SJSA1 (cell line): ENCODE measurements around the gene KRR1. TPM values are rescaled to one million over a fixed set of nuclear protein-coding genes. Genes with fewer than 3 reads are reported as not detected.
A peak's percentile ranks its signal among the peaks of the same experiment; 100 is the strongest.
"Not testable (repeated sequence)": the region's sequence is repeated elsewhere in the genome, so short reads cannot be mapped to it uniquely, and the experiment has no call there.

Experiments used
- DNase-seq, 2 experiments: peaks; one replicate each; pipeline ENCODE4 v3.0.0-alpha.2; 2015 to 2020; ENCODE audit warnings: low spot score in 2 of 2, low read depth in 1 of 2
- H3K27ac ChIP-seq: fragments of 250-450 bp; sonication (Bioruptor Pico); 2 replicates; pipeline ENCODE4 v1.5.1; 2020; ENCODE audit warnings: mild to moderate bottlenecking, moderate library complexity
- H3K27me3 ChIP-seq: fragments of 250-450 bp; sonication (Bioruptor Pico); replicated peaks from 2 replicates; pipeline ENCODE4 v1.5.1; 2020; ENCODE audit warnings: mild to moderate bottlenecking, moderate library complexity
- H3K36me3 ChIP-seq: fragments of 250-450 bp; sonication (Bioruptor Pico); 2 replicates; pipeline ENCODE4 v1.5.1; 2020; ENCODE audit warnings: mild to moderate bottlenecking
- H3K4me1 ChIP-seq: fragments of 250-450 bp; sonication (Bioruptor Pico); replicated peaks from 2 replicates; pipeline ENCODE4 v1.6.1; 2021; ENCODE audit warnings: mild to moderate bottlenecking
- H3K4me3 ChIP-seq: fragments of 250-450 bp; sonication (Bioruptor Pico); 2 replicates; pipeline ENCODE4 v1.5.1; 2020; ENCODE audit warnings: mild to moderate bottlenecking
- H3K9me3 ChIP-seq: fragments of 250-450 bp; sonication (Bioruptor Pico); replicated peaks from 2 replicates; pipeline ENCODE4 v1.5.1; 2020; ENCODE audit warnings: mild to moderate bottlenecking
- total RNA-seq: library from RNA; depleted of rRNA; stranded (reverse); fragments of >200 nt; shearing (Covaris generic); gene quantifications from 2 replicates; pipeline ENCODE4 v1.2.3, GENCODE V29; 2014

The KRR1 gene
- total RNA-seq, 1 experiment from 2014 or later: 76.8 TPM

DNA sequence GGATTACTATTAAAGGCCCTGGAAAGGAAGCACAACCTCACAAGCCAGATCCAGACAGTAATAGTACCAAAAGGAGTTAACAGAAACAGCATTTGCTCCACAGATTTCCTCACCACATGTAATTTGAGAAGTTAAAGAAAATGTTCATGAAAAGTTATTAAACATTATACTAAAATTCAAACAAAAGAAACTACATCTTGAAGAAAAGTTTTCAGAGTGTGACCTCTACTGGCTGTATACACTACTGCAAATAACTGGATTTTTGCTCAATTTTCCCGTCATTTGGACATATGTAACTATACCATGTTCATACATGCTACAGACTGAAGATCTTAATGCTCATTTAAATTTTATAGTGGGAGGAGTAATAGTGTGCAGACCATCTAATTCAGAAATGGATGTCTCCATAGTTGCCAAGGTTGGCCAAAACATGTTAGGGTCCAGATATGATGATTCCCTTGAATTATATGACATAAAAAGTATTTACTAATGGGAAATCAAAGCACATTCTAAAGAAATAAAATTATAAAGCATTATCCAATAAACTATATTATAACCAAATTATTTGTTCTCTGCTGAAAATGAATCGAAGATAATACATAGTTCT is 5.6 kb downstream of the KRR1 start:
- Histone ChIP-seq H3K9me3 (no peaks in the 10 kb centered on the region), H3K4me3 (no peak overlapping the region), H3K27ac (no peak overlapping the region), H3K36me3 (peaks cover 71% of the 10 kb centered on the region), H3K27me3 (no peaks in the 10 kb centered on the region), H3K4me1 (peaks cover 7% of the 10 kb centered on the region)
- peak in 1 of 2 experiments; percentile 14 for DNase-seq

- Histone ChIP-seq H3K9me3 (no peaks in the 10 kb centered on the region), H3K27me3 (no peaks in the 10 kb centered on the region), H3K4me1 (no peaks in the 10 kb centered on the region), H3K27ac (no peak overlapping the region), H3K36me3 (peaks cover 86% of the 10 kb centered on the region), H3K4me3 (no peak overlapping the region)
- DNase-seq: no peak
Measured at GRCh38 chr12:75503866-75504265, 7.5 kb downstream of the KRR1 start.

- no peak overlapping the region for H3K4me3 ChIP-seq
- H3K9me3 ChIP-seq: no peaks in the 10 kb centered on the region
- no peak overlapping the region for H3K27ac ChIP-seq
- no peaks in the 10 kb centered on the region for H3K27me3 ChIP-seq
- H3K36me3 ChIP-seq: peaks cover 86% of the 10 kb centered on the region
- no peaks in the 10 kb centered on the region for H3K4me1 ChIP-seq
- DNase-seq: no peak
Measured at GRCh38 chr12:75503459-75503858, 8.0 kb downstream of the KRR1 start.

DNA sequence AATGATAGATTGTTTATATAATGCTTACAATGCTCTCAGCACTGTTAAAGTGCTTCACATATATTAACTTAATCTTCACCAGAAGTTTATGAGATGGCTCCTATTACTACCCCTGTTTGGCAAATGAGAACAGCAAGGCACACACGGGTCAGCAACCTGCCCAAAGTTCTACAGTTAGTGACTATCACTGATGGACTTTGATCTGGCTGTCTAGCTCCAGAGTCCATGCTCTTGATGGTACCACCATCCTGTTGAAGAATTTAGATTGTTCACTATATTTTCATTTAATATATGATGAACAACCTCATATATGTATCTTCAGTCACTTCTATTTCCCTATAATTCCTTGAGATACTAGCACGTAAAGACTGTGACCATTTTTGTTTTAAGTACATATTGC is 20.2 kb downstream of the KRR1 start:
- no peak overlapping the region for H3K27ac ChIP-seq
- DNase-seq: no peak
- no peaks in the 10 kb centered on the region for H3K27me3 ChIP-seq
- H3K36me3 ChIP-seq: peaks cover 63% of the 10 kb centered on the region
- H3K4me3 ChIP-seq: no peak overlapping the region
- H3K4me1 ChIP-seq: peaks cover 16% of the 10 kb centered on the region
- H3K9me3 ChIP-seq: no peaks in the 10 kb centered on the region

DNA sequence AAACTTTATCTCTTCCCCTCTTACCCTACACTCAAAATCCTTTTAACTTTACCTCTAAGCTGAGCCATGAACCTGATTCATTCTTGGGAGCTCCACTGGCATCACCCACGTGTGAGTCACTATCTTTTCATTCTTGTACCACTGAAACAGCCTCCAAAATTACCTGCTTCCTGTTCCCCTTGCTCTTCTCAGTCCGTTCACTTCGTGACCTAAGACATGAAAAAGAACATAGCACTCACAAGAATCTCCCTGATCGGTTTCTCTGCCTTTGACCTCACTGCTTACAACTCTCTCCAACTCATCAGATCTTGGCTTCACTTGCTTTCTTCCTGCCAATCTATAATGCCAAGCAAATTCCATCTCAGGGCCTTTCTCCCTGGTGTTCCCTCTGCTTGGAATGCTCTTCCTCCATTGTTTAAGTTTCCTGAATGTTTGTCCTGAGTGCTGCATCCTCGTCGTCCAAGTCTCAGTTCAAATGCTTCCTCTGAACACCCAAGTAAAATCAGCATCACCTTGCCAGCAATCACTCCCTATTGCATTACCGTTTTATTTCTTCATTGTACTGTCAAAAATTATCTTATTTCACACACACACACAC is 21.7 kb downstream of the KRR1 start:
- DNase-seq: peak in 1 of 2 experiments; percentile 36
- peaks cover 16% of the 10 kb centered on the region for H3K4me1 ChIP-seq
- H3K36me3 ChIP-seq: peaks cover 63% of the 10 kb centered on the region
- H3K9me3 ChIP-seq: no peaks in the 10 kb centered on the region
- no peaks in the 10 kb centered on the region for H3K27me3 ChIP-seq
- no peak overlapping the region for H3K4me3 ChIP-seq
- H3K27ac ChIP-seq: no peak overlapping the region

- Histone ChIP-seq H3K27ac (no peak overlapping the region; the same call in 1 of the 2 replicates), H3K4me1 (peaks cover 16% of the 10 kb centered on the region), H3K4me3 (no peak overlapping the region), H3K27me3 (no peaks in the 10 kb centered on the region), H3K9me3 (no peaks in the 10 kb centered on the region), H3K36me3 (peaks cover 62% of the 10 kb centered on the region)
- DNase-seq: no peak
Measured at GRCh38 chr12:75489187-75489586, 22.2 kb downstream of the KRR1 start.

GRCh38 chr12:75488553-75488952 is 22.9 kb downstream of the KRR1 start:
- H3K27me3 ChIP-seq: no peaks in the 10 kb centered on the region
- peak in 1 of 2 experiments; percentile 9 for DNase-seq
- H3K4me3 ChIP-seq: no peak overlapping the region
- no peaks in the 10 kb centered on the region for H3K9me3 ChIP-seq
- no peak overlapping the region for H3K27ac ChIP-seq
- H3K36me3 ChIP-seq: peaks cover 63% of the 10 kb centered on the region
- peaks cover 18% of the 10 kb centered on the region for H3K4me1 ChIP-seq

GRCh38 chr12:75487308-75487707 is 24.1 kb downstream of the KRR1 start:
- Histone ChIP-seq H3K4me1 (peaks cover 30% of the 10 kb centered on the region), H3K9me3 (no peaks in the 10 kb centered on the region), H3K27ac (no peak overlapping the region), H3K4me3 (no peak overlapping the region), H3K27me3 (no peaks in the 10 kb centered on the region), H3K36me3 (peaks cover 64% of the 10 kb centered on the region)
- DNase-seq: no peak

DNA sequence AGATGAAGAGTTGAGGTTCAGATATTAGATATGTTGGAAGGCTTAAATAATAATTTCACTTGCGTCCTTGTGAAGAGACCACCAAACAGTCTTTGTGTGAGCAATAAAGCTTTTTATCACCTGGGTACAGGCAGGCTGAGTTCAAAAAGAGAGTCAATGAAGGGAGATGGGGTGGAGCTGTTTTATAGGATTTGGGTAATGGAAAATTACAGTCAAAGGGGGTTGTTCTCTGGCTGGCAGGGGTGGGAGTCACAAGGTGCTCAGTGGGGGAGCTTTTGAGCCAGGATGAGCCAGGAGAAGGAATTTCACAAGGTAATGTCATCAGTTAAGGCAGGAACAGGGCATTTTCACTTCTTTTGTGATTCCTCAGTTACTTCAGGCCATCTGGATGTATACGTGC is 27.0 kb downstream of the KRR1 start:
- not testable (repeated sequence) for H3K27ac ChIP-seq, H3K4me3 ChIP-seq
- peaks cover 61% of the 10 kb centered on the region for H3K36me3 ChIP-seq

DNA sequence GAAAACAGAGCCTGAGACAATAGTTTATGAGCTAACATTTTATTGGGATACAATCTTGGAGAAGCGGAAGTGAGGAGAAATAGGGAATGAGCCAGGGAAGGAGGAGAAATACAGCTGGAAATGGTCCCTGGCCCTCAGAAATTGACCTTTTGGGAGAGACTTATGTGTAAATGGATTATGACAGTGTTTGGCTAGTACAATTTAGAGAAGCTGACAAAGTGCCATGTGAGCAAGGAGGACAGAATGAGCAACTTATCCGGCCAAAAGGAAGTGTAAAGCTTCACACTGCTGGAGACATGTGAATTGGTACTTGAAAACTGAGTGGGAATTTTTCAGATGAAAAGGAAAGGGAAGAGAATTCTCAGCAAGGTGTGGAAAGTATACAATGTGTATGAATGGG is 28.0 kb downstream of the KRR1 start:
- peaks cover 51% of the 10 kb centered on the region for H3K36me3 ChIP-seq
- no peak for DNase-seq

More for the DNA sequence above, 27.0 kb downstream of the KRR1 start:
- H3K27me3 ChIP-seq, DNase-seq, H3K9me3 ChIP-seq: not testable (repeated sequence)
- H3K4me1 ChIP-seq: peaks cover 41% of the 10 kb centered on the region

DNA sequence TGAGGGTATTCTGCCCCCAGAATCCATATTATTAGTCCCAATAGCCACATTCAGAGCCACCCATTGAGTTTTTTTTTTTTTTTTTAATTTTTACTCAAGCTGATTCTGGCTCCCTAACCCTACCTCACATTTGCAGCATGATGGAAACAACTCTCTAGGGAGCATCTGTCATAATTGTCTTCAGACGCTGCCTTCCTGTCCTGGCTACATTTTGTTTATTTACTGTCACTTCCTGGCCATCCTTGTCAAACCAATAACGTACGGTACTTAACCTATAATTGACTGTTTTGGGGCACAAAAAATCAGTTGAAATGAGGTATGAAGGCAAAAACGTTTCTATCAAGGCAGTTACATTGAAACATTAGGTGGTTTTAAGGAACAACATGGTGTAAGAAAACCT is 28.8 kb downstream of the KRR1 start:
- H3K4me3 ChIP-seq: no peak overlapping the region
- no peaks in the 10 kb centered on the region for H3K27me3 ChIP-seq
- peaks cover 34% of the 10 kb centered on the region for H3K4me1 ChIP-seq
- H3K27ac ChIP-seq: no peak overlapping the region
- DNase-seq: peak in 1 of 2 experiments; percentile 10
- H3K9me3 ChIP-seq: no peaks in the 10 kb centered on the region
- H3K36me3 ChIP-seq: peaks cover 43% of the 10 kb centered on the region

More for the DNA sequence above, 28.0 kb downstream of the KRR1 start:
- no peak overlapping the region for H3K27ac ChIP-seq
- H3K9me3 ChIP-seq: no peaks in the 10 kb centered on the region
- no peaks in the 10 kb centered on the region for H3K27me3 ChIP-seq
- H3K4me3 ChIP-seq: no peak overlapping the region
- peaks cover 34% of the 10 kb centered on the region for H3K4me1 ChIP-seq

DNA sequence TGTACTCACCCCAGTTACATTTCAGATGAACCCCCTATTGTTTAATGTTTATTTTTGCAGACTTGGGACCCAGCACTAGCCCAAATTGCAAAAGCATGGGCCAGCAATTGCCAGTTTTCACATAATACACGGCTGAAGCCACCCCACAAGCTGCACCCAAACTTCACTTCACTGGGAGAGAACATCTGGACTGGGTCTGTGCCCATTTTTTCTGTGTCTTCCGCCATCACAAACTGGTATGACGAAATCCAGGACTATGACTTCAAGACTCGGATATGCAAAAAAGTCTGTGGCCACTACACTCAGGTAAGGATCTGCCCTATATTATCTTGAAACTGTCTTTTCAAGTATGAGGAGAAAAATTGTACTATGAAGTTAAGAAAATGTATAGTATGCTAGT is 29.6 kb downstream of the KRR1 start:
- Histone ChIP-seq H3K4me3 (peak overlapping the region; percentile 44), H3K36me3 (peaks cover 39% of the 10 kb centered on the region), H3K27me3 (no peaks in the 10 kb centered on the region), H3K27ac (peak overlapping the region; percentile 94), H3K9me3 (no peaks in the 10 kb centered on the region), H3K4me1 (peaks cover 34% of the 10 kb centered on the region)
- DNase-seq: no peak

- Histone ChIP-seq H3K4me1 (peaks cover 34% of the 10 kb centered on the region), H3K36me3 (peaks cover 35% of the 10 kb centered on the region), H3K27ac (peak overlapping the region; percentile 94), H3K27me3 (no peaks in the 10 kb centered on the region), H3K9me3 (no peaks in the 10 kb centered on the region), H3K4me3 (peak overlapping the region; percentile 44)
- no peak for DNase-seq
Measured at GRCh38 chr12:75481013-75481705, 30.2 kb downstream of the KRR1 start.

- peaks cover 28% of the 10 kb centered on the region for H3K36me3 ChIP-seq
- H3K4me1 ChIP-seq: peaks cover 34% of the 10 kb centered on the region
Measured at GRCh38 chr12:75480469-75480949, 30.9 kb downstream of the KRR1 start, which contains the start of gene GLIPR1. GLIPR1 (plus strand) TSS chr12:75480755; CDS start chr12:75480881, 126 bp downstream.

More at GRCh38 chr12:75480469-75480949, 30.9 kb downstream of the KRR1 start, which contains the start of gene GLIPR1:
- Histone ChIP-seq H3K4me3 (peak within 1 kb of the TSS; percentile 44), H3K27ac (peak within 1 kb of the TSS; percentile 94), H3K9me3 (no peaks in the 10 kb centered on the region), H3K27me3 (no peaks in the 10 kb centered on the region)
- DNase-seq: peak; percentile 78 to 86
